Fibroblast of skin of abdomen (primary cell): ENCODE measurements around the gene MYO1D.
A peak's percentile ranks its signal among the peaks of the same experiment; 100 is the strongest.
"Not testable (repeated sequence)": the region's sequence is repeated elsewhere in the genome, so short reads cannot be mapped to it uniquely, and the experiment has no call there.

Source experiments
- DNase-seq: peaks from one replicate; pipeline ENCODE4 v3.0.0-alpha.2; 2013

Gene MYO1D

GRCh38 chr17:32485261-32486110, 391.4 kb downstream of the MYO1D start:
- no peak for DNase-seq

DNA sequence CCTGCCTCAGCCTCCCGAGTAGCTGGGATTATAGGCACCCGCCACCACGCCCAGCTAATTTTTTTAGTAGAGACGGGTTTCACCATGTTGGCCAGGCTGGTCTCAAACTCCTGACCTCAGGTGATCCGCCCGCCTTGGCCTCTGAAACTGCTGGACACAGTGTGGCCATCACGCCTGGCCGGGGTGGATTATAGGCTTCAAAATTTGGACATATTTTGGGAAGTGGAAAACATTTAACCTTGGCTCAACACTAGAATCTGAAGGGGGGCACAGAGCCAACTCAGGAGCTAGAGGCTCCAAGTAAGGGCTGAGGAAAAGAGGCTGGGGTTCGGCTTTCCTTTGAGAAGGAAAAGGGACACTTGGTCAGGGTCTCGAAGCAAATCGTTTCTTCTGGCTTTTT, 392.3 kb downstream of the MYO1D start:
- no peak for DNase-seq

DNA sequence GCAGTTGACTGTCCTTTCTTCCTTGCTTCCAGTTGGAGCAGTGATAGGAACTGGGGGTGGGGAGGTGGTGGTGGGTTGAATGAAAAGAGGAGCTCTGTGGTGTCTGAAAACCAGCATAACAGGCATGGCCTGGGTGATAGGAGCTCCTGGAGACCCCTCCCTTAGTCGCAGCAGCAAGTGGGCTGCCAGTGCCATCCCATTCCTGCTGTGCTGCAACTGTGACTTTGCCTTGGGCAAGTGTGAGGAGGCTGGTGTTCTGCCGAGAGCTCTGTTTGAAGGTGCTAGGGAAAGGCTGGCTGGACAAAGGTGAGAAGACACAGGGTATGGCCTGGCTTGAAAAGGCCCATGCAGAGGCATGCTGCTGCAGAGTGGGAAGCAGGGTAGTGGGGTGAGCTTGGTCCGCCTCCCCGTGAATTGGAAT, 392.9 kb downstream of the MYO1D start:
- DNase-seq, result no peak

- peak; percentile 69 for DNase-seq
These were observed 393.4 kb downstream of the MYO1D start for GRCh38 chr17:32483451-32484019.

DNA sequence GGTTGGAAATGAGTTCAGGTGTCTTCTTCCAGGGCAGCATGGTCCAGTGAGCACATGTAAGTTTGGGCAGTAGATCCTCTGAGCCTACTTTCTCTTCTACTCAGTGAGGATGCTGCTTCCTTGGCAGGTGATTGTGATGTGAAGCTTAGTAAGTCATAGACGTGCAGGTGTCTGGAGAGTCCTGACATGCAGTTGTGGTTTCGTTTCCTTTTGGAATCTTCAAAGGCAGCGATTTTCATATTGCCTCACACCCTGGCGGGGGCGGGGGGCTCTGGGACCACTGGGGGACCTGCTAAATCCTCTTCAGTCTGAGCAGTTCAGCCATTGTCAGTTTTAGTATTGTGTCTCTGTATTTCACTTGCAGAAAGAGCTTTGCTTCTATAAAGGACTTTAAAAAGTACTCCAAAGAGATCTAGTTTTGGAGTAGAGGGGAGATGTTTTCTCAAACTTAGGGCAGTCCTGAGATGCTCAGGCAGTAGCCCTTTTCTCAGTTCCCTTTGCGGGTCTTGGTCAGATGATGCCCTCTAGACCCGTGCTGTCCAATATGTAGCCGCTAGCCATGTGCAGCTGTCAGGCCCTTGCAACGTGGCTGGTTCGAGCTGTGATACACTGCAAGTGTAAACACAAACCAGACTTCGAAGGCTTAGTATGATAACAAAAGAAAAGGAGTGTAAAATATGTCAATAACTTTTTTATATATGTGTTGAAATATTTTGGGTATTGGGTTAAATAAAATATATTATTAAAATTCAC, 394.2 kb downstream of the MYO1D start:
- no peak for DNase-seq

DNA sequence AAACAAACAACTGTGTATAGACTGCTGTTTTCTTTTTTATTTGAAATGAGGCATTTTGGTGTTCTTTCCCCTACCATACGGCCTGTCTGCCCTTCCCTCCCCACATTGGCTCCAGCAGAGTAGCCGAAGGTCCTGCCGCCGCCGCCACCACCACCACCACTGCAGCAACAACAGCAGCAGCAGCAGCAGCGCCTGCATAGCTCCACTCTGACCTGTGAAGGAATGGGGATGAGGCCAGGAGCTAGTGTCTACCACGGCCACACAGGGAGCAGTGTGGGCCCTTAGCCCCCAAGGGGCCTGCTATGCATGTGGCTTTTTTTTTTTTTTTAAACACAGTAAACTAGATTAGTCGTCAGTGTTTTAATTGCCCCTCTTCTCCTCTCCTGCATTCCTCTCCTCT, 395.7 kb downstream of the MYO1D start:
- no peak for DNase-seq

- no peak for DNase-seq
These were observed 397.8 kb downstream of the MYO1D start for GRCh38 chr17:32479074-32479617.

DNA sequence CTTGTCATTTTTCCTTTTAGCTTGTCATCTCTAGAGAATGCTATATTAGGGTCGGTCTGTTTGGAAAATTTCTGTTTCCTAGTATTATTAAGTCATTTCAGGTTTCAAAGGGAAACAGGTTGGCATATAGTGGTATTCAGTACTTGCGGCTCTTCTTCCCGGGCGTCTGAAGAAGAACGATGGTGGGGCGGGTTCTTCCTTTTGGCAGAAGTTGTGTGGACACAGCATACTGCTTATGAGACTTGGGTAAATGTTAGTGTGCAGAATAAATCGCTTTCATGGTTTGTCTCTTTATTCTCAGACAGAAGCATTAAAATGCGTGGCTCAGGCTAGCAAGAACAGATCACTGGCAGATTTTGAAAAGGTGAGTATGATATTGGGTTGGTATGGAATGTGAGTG, 399.7 kb downstream of the MYO1D start:
- no peak for DNase-seq

- no peak for DNase-seq
These were observed 401.7 kb downstream of the MYO1D start for GRCh38 chr17:32475258-32475657.

- no peak for DNase-seq
These were observed 405.3 kb downstream of the MYO1D start for GRCh38 chr17:32471652-32472051.

DNA sequence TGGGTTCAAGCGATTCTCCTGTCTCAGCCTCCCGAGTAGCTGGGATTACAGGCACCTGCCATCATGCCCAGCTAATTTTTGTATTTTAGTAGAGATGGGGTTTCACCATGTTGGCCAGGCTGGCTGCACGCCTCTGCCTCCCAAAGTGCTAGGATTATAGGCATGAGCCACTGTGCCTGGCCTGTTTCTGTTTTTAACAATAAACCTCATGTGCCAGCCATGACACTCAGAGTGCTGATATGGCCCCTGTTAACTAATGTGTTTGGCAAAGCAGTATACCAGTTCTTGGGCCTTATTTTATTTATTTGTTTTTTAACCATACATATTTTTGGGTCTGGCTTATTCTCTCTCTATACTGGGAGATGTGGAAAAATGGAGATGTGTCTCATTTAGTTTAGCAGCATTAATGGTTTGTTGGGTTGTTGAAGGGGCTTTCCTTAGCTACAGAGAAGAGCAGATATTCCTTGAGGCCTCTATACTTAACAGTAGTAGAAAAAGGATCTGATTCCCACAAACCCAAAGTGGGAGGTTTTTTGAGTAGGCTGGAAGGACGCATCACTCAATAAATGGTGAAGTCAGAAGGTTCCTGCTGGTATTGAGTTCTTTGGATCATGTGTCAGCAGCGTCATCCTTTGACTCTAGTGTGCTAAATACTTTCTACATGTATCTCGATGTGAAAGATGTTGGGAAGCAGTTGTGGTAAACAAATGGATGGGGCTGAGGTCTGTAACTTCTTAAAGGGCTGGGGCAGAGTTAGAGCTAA, 406.3 kb downstream of the MYO1D start:
- DNase-seq, result no peak

DNA sequence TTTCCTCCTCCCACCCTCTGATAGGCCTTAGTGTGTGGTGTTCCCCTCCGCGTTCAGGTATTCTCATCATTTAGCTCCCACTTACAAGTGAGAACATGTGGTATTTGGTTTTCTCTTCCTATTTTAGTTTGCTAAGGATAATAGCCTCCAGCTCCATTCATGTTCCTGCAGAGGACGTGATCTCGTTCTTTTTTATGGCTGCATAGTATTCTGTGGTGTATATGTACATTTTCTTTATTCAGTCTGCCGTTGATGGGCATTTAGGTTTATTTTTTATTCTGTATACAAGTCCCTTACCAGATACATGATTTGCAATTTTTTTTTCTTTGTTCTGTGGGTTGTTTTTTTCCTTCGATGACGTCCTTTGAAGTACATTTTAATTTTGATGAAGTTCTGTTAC, 409.0 kb downstream of the MYO1D start:
- DNase-seq, result no peak

DNA sequence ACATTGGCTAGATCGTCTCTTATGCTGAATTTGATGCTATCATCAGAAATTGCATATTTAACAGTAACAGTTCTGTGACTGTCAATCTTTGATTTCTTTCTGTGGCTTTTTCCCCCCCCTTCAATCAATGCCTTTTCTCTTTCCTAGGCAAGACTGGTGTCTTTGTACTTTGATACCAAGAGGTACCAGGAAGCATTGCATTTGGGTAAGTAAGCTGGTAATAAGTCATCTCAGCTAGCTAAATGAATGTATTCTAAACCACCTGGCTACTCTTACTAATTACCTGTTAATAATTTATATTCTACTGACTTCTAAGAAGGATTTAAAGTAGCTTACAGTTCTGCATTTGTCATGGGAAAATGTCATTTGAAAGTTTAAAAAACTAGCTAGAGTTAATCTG, 412.6 kb downstream of the MYO1D start:
- no peak for DNase-seq

GRCh38 chr17:32463304-32463703, 413.6 kb downstream of the MYO1D start:
- DNase-seq, result no peak

GRCh38 chr17:32461853-32462617, 414.9 kb downstream of the MYO1D start:
- DNase-seq, result peak; percentile 45

GRCh38 chr17:32461498-32461852, 415.4 kb downstream of the MYO1D start:
- no peak for DNase-seq

- no peak for DNase-seq
These were observed 416.9 kb downstream of the MYO1D start for GRCh38 chr17:32460054-32460453.

- no peak for DNase-seq
These were observed 418.6 kb downstream of the MYO1D start for GRCh38 chr17:32458371-32458770.

- no peak for DNase-seq
These were observed 423.6 kb downstream of the MYO1D start for GRCh38 chr17:32453370-32453769.

DNA sequence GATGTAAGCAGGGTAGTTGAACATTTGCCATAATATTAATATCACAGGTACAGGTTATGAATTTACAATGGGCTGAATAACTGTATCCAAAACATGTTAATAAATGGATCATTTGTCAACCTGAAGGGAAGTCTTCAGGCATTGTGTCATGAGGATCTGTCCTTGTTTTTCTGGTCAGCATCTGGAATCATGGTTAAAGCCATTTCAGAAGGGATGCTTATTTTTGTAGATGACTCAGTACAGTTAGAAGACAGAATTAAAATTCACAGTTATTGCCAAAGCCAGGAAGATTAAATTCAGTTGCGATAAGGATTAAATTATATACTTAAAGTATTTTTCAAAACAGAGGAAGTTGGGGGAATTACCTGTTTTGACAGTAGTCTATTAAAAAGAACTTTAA, 424.6 kb downstream of the MYO1D start:
- DNase-seq, result no peak

DNA sequence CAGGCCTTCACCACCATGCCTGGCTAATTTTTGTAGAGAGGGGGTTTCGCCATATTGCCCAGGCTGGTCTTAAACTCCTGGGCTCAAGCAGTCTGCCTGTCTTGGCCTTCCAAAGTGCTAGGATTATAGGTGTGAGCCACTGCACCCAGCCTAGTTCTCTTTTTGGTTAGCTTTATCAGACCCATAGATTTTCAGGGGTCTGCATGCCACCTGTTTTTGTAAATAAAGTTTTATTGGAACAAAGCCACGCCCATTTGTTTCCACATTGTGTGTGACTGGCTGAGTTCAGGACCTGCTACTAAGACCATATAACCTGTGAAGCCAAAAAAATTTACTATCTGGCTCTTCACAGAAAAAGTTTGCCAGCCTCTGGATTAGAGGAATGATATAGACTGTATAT, 425.0 kb downstream of the MYO1D start:
- DNase-seq, result no peak

GRCh38 chr17:32450379-32450778, 426.5 kb downstream of the MYO1D start:
- not testable (repeated sequence) for DNase-seq
